Stimulated activated CD4-positive, alpha-beta T cell treated with anti-CD3 and anti-CD28 coated beads, Interleukin-15, amount 100 ng/mL, for 24 hours (primary cell): ENCODE results near the gene ARPIN.
"Not testable (repeated sequence)": the region's sequence is repeated elsewhere in the genome, so short reads cannot be mapped to it uniquely, and the experiment has no call there.

Experiments
- DNase-seq: peaks from one replicate; pipeline ENCODE4 v3.0.0-alpha.2; 2020

ARPIN gene

DNA sequence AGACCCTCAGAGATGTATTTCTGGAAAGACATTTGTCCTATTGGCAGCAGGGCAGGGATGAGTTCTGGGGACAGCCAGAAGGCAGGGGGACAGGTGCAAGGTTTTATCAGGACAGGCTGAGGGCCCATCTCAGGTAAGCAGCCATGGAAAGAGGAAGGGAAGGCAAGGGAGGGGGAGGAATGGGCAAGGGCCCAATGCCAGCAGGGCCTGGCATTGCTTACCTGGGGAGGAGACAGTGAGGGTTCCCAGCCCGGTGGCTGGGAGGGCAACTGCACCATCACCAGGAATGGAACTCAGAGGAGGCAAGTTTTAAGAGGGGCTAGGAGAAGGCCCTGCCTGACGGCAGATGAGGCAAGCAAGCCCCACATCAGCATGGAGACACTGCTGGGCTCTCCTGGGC is 3.1 kb downstream of the ARPIN start:
- DNase-seq = no peak

DNA sequence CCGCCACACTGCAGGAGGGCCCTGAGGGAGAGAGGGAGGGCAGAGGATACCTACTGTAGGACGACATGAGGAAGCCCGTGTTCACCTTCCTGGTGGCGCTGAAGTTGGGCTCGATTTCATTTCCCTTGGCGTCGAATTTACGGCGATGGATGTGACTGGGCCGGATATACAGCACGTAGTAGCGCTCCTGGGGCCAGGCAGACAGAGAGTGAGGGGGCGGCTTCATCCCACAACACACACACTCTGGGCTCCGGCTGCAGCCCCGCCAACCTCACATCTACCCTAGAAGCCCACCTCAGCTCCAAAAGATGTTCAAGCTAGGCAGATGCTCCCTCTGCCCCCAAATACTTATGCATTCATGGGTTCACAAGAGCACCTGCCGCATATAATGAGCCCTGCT is 4.5 kb downstream of the ARPIN start:
- DNase-seq = no peak

DNA sequence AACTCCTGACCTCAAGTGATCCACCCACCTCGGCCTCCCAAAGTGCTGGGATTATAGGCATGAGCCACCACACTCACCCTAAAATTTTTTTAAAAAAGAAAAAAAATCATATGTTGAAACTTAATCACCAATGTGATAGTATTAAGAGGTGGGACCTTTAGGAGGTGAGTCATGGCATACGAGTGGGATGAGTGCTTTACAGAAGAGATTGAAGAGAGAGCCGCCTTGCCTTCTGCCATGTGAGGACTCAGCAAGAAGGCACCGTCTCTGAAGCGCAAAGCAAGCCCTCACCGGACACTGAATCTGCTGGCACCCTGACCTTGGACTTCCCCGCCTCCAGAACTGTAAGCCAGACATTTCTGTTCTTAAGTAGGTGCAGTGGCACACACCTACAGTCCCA is 5.5 kb downstream of the ARPIN start:
- DNase-seq = no peak

DNA sequence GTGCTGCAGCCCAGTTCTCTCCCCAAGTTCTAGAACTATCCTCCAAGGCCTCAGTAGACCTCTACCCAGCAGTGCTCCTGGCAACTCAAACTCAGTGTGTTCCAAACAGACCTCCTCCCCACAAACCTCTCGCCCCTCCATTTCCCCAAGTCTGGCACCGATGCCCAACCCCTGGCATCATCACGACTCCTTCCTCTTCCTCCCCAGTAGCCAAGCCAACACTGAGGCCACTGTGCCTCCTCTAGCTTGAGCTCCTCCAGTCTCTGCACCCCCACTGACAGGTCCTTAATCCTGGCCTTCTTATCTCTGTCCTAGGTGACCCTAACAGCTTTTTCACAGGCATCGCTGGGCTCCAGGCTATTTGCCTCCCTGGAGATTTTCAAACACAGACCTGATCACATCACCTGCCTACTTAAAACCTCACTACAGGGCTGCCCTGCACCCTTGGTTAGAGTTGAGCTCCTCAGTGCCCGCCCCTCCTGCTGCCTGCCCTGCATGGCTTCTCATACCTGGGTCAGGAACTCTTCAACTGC is 6.8 kb downstream of the ARPIN start:
- no peak for DNase-seq

DNA sequence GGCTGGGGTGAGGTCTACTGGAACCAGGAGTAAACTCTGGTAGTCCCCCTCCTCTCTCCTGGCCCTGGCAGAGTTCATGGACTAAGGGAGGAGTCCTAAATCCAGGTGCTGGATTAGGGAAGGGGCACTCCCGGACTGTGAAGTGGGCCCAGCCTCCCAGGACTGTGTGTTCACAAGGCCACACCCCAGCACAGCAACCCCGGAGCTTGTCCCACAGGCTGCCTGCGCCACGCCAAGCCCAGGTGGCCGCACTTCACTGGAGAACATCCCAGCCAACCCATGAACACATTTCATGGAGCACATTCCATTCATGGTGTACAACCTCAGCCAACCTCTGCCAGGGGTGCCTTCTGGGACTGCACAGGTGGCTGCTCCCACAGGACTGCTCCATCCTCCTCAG is 8.2 kb downstream of the ARPIN start:
- DNase-seq = no peak

DNA sequence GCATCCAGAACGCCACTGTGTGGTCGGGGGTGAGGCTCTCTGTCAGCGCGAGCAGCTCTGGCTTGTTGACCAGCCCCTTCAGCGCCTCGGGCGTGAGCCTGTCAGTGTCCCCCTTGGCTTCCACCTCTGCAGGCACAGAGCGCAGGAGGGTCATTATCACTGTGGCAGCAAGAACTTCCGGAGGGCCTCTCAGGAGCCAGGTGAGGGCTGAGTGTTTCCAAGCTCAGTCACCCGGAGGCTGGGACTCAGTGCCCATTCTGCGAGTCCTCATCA is 9.0 kb downstream of the ARPIN start:
- DNase-seq = no peak

DNA sequence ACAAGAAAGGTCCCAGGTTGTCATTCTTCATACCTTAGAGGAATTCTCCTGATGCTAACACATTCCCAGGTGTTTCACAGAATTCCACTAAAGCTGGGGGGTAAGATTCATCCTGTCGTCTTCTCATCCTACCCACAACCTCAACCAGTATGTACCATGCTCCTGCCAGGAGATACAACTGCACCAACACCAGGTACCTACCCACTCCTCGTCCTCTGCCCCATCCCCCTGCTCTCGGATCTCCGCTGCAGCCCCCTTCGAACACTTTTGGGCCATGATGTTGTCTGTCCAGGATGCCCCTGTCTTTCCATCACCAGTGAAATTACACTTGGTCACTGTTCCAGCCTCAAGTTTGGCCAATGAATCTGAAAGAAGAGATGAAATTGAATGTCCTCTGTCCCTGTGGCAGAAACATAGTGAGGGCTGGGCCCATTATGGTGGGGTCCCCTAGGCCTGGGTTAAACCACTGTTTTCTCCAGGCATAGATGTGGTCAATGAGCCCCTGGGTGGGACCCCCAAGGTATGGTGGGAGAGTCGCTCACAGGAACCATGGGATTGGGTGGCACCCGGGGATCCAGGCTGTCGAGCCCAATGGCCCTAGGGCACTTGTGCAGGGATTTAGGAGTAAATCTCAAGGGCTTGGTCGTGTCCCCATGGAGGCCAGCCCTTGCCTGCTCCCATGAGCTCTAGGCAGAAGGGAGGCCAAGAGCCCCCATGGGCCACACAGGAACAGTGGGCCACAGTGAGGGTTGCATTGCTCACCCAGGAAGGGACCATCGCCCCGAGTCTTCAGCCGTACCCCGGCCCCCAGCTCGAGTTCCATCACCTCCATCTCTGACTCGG is 9.5 kb downstream of the ARPIN start:
- DNase-seq = no peak

DNA sequence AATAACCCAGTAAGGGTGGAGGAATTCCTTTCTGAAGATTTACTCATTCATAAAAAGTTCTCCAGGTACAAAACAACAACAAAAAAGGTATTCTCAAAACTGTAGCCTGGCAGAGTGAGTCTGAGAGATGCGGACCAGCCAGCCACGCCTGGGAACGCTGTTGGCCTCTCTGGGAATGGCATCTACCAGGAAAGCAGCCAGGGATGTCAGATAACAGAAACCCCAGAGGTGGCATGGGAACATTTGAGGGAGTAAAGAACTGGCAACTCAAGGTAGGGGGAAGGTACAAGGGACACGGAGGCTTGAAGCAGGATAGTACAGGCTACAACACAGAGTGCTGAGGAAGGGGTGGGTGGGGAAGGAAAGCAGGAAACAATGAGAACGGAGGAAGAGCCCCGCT is 11.9 kb downstream of the ARPIN start:
- no peak for DNase-seq

DNA sequence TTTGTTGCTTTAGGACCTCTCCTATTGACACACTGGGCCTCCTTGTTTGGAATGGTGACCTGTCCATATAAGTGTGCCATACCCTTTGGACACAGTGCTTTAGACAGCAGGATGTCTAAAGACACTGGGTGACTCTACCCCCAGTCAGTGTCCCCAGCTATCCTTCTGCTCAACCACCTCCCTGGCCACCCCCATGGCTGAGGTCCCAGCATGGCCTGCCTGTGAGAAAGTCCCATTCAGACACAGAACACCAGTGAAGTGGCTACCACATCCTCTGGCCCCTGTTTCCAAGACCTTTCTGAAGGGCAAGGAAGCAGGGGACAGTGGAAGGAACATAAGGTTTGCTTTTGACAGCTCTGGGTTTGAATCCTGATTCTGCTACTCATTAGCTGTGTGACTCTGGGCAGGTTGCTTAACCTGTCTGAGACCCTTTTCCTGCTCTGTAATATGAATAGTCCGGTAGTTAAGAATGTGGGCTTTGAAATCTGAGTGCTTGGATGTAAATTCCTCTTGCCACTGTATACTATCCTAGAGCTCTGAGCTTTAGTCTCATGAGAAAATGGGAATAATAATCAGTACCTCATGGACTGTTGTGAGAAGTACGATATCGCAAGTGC is 12.7 kb downstream of the ARPIN start:
- DNase-seq = no peak

DNA sequence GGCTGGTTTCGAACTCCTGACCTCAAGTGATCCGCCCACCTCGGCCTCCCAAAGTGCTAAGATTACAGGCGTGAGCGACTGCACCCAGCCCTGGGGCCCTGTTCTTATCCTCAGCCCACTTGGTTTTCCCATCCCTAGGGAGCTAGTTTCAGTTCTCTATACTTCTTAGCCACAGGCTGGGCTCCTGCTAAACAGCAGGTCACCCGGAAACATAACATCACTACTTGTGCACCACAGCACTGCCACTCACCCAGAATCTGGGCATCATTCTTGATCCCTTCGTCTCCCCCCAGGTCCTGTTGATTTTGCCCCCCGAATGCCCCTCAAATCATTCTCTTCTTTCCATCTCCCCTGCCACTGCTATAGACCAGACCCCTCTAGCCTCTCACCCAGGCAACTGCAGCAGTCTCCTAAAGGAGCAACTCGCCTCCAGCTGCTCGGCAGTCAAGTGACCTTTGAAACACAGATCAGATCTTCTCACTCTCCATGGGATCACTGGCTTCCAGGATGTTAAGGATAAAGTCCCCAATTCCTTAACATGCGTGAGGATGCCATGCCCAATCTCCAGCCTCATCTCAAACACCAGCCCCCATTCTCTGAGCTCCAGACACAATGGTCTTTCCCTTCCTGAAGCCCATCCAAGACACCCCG is 13.3 kb downstream of the ARPIN start:
- no peak for DNase-seq

DNA sequence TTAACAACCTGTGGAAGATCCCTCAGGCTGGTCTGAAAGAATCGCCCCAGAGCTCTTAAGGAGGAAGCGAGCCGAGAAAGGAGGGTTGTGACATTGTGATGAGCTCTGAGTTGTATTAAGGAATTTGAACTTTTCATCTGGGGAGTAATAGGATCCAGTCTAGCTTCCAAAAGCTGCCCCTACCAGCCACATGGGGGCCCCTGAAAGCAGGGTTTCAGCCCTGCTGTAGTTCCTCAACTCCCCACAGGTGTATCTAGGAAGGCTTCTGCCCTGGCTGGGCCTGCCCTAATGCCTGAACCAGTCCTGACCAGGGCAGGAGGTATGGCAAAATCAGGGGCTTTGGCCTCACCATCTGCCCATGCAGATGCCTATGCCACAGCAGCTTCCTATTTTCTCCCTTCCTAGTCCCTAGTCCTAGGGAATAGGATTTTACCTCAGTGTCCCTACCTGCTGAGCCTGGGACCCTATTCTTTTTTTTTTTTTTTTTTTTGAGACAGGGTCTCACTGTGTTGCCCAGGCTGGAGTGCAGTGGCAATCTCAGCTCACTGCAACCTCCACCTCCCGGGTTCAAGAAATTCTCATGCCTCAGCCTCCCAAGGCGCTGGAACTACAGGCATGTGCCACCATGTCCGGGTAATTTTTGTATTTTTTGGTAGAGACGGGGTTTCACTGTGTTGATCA is 14.0 kb downstream of the ARPIN start:
- DNase-seq = peak; percentile 57

DNA sequence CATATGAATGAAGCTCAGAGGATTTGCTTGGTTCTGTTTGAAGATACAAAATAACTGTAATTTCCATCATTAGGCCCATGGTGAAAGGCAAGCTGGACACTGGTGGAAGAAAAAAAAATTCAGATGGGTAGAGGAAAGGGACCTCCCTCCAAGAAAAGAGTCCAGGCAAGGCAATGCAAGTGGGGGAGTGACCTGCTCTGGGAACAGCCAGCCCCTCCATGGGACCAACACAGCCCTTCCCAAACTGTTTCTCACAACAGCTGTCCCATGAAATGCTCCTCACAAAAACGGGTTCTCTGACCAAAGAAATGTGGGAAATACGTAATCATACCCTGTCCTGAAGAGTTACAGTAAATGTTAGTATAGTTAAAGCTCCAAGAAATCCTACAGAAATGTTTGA is 14.6 kb downstream of the ARPIN start:
- no peak for DNase-seq

DNA sequence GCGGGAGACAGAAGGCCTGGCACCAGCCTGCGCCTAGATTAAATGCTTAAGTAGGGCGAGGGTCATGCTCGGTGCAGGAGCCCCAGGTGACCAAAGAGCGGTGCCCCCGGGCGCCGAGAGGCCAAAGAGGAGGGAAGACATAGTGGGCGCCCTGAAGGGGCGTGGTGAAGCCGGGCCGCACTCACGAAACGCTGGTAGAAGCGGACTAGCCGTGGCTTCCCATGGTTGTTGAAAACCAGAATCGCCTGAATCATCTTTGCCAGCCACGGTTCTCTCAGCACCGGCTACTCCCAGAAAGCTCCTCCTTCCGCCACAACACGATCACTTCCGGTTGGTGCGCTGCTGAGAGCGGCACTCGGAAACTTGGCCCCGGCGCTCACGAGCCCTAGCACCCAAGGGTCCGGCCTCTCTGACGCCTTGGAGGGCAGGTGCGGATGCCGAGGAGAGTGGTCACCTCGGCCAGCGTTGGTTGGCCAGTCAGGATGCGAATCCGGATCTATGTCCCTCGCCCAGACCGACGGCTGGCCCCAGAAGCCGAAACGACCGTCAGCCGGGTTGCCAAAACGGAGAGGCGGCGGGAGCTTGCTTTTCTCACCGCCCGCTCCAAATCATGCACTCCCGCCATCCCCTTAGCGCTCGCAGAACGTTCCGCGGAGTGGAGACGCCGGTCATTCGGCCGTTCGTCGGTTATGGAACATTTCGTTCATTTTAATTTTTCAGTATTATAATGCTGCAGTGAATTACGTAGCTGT is 18.9 kb downstream of the ARPIN start, which contains the start of gene AP3S2:
TSS of gene AP3S2 (minus strand) at position 299 of the 752 bp plus-strand sequence. CDS start at position 254, 45 bp downstream.
- DNase-seq = peak; percentile 93

DNA sequence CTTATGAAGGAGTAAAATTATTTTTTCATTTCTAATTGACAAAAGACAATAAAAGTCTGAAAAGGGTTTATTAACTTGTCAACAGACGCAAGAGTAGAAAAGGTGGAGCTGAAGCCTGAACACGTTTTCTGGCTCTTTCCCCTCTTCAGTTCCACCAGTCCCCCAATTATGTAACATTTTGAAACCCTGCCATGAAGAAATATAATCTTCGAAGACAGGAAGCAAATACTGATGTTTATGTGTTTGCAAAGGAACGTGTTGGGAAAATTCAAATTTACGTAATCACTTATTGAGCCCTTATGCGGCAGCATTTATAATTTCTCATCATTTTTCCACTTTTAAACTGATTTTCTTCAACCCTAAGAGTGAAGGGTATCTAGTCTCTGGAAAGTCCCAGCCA is 19.7 kb downstream of the ARPIN start:
- DNase-seq = no peak

DNA sequence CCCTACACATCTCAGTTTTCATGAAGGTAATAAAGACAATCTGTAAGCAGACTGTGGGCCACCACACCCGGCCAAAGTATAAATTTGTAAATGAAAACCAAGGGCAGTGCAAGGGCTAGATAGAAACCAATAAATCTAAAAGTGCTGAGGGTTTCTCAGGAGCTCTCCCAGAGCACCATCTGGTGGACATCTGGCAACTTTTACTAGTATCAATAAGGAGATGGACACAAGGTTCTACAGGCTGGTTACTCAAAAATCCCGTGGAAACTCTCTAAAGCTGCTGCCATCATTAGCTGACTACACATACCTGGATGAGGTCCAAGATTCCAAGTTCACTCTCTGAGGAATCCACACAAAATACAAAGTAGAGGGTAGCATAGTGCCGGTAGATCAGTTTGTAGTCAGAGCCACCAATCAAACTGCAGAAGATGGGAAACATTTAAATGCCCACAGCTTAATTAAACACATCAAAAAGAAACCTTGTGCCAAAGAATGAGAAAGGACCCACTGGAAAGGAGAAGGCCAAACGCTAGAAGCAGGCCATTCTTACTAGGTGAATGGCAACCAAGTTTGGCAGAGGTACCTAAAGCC is 24.4 kb downstream of the ARPIN start:
- DNase-seq = no peak

DNA sequence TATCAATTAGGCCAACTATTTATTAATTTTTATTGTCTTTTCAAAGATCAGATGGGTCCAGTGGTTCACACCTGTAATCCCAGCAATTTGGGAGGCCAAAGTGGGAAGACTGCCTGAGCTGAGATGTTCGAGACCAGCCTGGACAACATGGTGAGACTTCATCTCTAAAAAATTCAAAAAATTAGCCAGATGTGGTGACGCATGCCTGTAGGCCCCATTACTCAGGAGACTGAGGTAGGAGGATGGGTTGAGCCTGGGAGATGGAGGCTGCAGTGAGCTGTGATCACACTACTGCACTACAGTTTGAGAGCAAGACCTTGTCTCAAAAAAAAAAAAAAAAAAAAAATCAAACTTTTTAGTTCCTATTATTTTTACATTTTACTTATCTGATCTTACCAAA is 27.1 kb downstream of the ARPIN start:
- DNase-seq = no peak

DNA sequence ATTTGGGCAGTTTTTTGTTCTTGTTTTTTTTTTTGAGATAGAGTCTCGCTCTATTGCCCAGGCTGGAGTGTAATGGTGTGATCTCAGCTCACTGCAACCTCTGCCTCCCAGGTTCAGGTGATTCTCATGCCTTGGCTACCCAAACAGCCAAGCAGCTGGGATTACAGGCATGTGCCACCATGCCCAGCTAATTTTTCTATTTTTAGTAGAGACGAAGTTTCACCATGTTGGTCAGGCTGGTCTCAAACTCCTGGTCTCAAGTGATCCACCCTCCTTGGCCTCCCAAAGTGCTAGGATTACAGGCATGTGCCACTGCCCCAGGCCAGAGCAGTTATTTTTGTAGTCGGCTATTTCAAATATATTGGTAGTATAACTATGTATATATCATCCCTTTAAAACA is 27.6 kb downstream of the ARPIN start:
- DNase-seq = not testable (repeated sequence)

DNA sequence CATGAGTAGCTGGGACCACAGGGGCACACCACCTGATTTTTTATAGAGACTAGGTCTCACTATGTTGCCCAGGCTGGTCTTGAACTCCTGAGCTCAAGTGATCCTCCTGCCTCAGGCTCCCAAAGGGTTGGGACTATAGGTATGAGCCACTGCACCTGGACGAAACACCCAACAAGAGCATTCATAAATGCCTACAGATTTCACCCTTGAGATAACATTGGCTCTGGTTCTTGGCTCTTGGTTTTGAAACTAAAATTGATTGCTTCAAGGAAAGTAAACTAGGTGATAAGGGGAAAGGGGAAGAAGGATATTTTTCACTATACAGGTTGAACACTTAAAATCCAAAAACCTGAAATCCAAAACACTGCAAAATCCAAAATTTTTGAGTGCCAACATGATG is 29.2 kb downstream of the ARPIN start:
- DNase-seq = no peak

DNA sequence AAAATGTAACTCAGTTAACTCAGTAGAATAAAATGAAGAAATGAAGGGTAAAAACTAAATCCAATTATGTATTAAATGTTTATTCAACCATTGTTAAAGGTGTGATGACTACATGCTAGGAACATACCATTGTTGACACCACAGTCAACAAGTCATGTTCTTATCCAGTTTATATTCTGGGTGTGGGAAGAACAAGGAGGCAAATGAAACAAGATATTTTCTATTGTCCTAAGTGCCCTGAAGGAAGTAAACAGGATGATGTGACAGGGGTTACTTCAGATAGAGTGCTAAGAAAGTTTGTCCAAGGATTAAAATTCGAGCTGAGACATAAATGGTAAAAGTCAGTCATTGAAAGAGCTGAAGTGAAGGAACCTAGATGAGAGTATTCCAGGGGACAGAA is 32.0 kb downstream of the ARPIN start:
- no peak for DNase-seq

DNA sequence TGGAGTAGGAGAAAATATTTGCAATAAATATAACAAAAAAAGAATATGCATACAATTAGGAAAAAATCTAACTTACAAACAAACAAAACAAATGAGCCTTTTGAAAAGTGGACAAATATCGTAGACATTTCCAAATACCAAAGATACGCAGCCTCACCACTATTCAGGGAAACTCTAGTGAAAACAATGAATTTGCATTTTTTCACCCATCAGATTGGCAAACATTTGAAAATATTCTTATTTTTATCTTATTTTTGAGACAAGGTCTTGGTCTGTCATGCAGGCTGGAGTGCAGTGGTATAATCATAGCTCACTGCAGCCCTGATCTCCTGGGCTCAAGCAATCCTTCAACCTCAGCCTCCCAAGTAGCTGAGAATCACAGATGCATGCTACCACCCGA is 34.4 kb downstream of the ARPIN start:
- no peak for DNase-seq

DNA sequence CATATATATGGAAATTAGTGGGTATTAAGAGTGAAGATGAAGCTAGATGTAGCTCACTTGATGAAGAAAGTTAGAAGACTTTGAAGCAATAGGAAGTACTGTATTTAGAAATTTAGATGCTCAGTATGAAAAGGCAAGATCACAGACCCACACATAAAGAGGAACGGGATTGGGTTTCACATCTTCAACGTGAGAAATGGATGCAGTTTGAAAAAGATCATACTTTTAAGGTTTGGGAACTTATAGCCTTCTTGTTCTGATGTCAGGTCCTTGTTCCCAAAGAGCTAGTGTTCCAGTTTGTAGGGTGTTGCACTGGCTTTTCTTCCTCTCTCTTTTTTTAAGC is 35.7 kb downstream of the ARPIN start:
- no peak for DNase-seq

DNA sequence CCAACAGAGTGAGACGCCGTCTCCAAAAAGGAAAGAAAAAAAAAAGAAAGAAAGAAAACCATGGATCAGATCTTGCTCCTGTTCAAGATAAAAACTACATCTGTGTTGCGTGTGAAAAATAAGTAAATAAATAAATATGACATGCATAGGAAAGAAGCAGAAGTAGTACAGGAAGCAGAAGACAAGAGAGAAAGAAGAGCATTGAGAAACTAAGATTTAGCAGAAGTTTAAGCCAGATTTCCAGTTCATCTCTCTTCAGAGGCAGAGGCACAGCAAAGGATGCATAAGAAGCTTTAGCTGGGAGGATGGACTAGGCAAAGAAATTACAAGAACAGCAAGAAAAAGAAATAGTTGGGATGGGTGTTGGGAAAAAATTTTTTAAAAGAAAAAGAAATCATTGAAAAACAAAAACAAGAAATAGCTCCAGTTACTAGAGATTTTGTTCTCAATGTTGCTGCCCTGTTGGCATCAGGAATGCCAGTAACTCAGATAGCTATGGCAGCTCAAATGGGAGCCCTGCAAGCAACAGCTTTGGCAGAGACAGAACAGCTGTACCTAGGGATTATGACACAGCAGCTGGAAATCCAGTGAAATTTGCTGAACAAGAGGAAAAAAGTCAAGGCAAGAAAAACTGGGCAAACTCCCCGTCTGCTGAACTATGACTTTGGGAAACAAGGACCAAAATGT is 36.2 kb downstream of the ARPIN start:
- DNase-seq = no peak
